ENCODE measurements around the gene TBC1D8.

DNA sequence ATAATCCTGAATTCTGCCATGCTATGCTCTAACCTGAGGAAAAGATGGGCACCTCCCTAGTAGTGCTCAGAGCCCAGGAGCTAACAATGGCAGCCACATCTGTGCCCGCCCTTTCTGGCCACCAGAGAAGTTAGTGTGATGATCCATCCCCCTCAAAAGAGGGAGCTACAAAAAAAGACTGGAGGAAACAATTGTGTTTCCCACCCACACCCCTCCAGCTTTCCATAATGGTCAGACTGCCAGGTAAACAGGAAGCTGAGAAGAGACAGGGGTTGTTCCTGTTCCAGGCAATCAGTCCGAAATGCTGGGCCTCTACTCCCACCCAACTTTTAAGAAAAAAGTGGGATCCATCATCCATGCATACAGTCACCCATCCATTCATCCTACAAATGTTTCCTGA lies 3.2 kb downstream of the TBC1D8 start:
- TF ChIP-seq NR3C1 (CRISPR knock-in tag; conservative IDR thresholded peaks at IDR 0.05; ENCODE audit: low read depth) = no peak
- TF ChIP-seq, protein P1, sequence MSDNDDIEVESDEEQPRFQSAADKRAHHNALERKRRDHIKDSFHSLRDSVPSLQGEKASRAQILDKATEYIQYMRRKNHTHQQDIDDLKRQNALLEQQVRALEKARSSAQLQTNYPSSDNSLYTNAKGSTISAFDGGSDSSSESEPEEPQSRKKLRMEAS (CRISPR knock-in tag; IDR thresholded peaks at IDR 0.05) = no peak
- TF ChIP-seq, protein P2, sequence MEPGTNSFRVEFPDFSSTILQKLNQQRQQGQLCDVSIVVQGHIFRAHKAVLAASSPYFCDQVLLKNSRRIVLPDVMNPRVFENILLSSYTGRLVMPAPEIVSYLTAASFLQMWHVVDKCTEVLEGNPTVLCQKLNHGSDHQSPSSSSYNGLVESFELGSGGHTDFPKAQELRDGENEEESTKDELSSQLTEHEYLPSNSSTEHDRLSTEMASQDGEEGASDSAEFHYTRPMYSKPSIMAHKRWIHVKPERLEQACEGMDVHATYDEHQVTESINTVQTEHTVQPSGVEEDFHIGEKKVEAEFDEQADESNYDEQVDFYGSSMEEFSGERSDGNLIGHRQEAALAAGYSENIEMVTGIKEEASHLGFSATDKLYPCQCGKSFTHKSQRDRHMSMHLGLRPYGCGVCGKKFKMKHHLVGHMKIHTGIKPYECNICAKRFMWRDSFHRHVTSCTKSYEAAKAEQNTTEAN (CRISPR knock-in tag; IDR thresholded peaks at IDR 0.05) = no peak
- TF ChIP-seq, protein P3, sequence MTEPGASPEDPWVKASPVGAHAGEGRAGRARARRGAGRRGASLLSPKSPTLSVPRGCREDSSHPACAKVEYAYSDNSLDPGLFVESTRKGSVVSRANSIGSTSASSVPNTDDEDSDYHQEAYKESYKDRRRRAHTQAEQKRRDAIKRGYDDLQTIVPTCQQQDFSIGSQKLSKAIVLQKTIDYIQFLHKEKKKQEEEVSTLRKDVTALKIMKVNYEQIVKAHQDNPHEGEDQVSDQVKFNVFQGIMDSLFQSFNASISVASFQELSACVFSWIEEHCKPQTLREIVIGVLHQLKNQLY (CRISPR knock-in tag; IDR thresholded peaks at IDR 0.05) = no peak
